ENCODE results near the gene SH2B3. TPM values are rescaled to one million over a fixed set of nuclear protein-coding genes. Genes with fewer than 3 reads are reported as not detected.

The SH2B3 gene
- total RNA-seq, 1 donor from 2014 or later = 32.3 TPM

GRCh38 chr12:111361717-111362576 is 43.8 kb upstream of the SH2B3 start:
- DNase-seq (ENCODE audit: low read depth) = no peak
- no peak overlapping the region for H3K4me3 ChIP-seq (ENCODE audit: low read depth, low read length)
- H3K27me3 ChIP-seq (ENCODE audit: control insufficient read depth, insufficient read depth, low read length) = no peaks in the 10 kb centered on the region
- H3K36me3 ChIP-seq (ENCODE audit: control insufficient read depth, insufficient read depth, low read length) = no peaks in the 10 kb centered on the region
- TF ChIP-seq CTCF (IDR thresholded peaks at IDR 0.05; ENCODE audit: insufficient read depth, low read length, poor library complexity, severe bottlenecking) = no peak

- no peaks in the 10 kb centered on the region for H3K27me3 ChIP-seq (ENCODE audit: control insufficient read depth, insufficient read depth, low read length)
- no peak overlapping the region for H3K4me3 ChIP-seq (ENCODE audit: low read depth, low read length)
- DNase-seq (ENCODE audit: low read depth) = no peak
- H3K36me3 ChIP-seq (ENCODE audit: control insufficient read depth, insufficient read depth, low read length) = no peaks in the 10 kb centered on the region
- TF ChIP-seq CTCF (IDR thresholded peaks at IDR 0.05; ENCODE audit: insufficient read depth, low read length, poor library complexity, severe bottlenecking) = no peak
Measured at GRCh38 chr12:111362687-111363475, 42.8 kb upstream of the SH2B3 start.

- TF ChIP-seq CTCF (IDR thresholded peaks at IDR 0.05; ENCODE audit: insufficient read depth, low read length, poor library complexity, severe bottlenecking) = no peak
- Histone ChIP-seq H3K27me3 (ENCODE audit: control insufficient read depth, insufficient read depth, low read length) (no peaks in the 10 kb centered on the region), H3K4me3 (ENCODE audit: low read depth, low read length) (no peak overlapping the region), H3K36me3 (ENCODE audit: control insufficient read depth, insufficient read depth, low read length) (no peaks in the 10 kb centered on the region)
- DNase-seq (ENCODE audit: low read depth) = peak; percentile 34
Measured at GRCh38 chr12:111363578-111363977, 42.1 kb upstream of the SH2B3 start.

- H3K27me3 ChIP-seq (ENCODE audit: control insufficient read depth, insufficient read depth, low read length) = no peaks in the 10 kb centered on the region
- no peak for TF ChIP-seq CTCF (IDR thresholded peaks at IDR 0.05; ENCODE audit: insufficient read depth, low read length, poor library complexity, severe bottlenecking)
- no peak for DNase-seq (ENCODE audit: low read depth)
- H3K4me3 ChIP-seq (ENCODE audit: low read depth, low read length) = no peak overlapping the region
- H3K36me3 ChIP-seq (ENCODE audit: control insufficient read depth, insufficient read depth, low read length) = no peaks in the 10 kb centered on the region
Measured at GRCh38 chr12:111366075-111366474, 39.6 kb upstream of the SH2B3 start.

GRCh38 chr12:111366583-111366982 is 39.1 kb upstream of the SH2B3 start:
- Histone ChIP-seq H3K4me3 (ENCODE audit: low read depth, low read length) (no peak overlapping the region), H3K36me3 (ENCODE audit: control insufficient read depth, insufficient read depth, low read length) (no peaks in the 10 kb centered on the region), H3K27me3 (ENCODE audit: control insufficient read depth, insufficient read depth, low read length) (no peaks in the 10 kb centered on the region)
- no peak for TF ChIP-seq CTCF (IDR thresholded peaks at IDR 0.05; ENCODE audit: insufficient read depth, low read length, poor library complexity, severe bottlenecking)
- DNase-seq (ENCODE audit: low read depth) = no peak

Data from kidney epithelial cell (primary cell).